ENCODE results near the gene VMAC.
A peak's percentile ranks its signal among the peaks of the same experiment; 100 is the strongest.

VMAC gene

DNA sequence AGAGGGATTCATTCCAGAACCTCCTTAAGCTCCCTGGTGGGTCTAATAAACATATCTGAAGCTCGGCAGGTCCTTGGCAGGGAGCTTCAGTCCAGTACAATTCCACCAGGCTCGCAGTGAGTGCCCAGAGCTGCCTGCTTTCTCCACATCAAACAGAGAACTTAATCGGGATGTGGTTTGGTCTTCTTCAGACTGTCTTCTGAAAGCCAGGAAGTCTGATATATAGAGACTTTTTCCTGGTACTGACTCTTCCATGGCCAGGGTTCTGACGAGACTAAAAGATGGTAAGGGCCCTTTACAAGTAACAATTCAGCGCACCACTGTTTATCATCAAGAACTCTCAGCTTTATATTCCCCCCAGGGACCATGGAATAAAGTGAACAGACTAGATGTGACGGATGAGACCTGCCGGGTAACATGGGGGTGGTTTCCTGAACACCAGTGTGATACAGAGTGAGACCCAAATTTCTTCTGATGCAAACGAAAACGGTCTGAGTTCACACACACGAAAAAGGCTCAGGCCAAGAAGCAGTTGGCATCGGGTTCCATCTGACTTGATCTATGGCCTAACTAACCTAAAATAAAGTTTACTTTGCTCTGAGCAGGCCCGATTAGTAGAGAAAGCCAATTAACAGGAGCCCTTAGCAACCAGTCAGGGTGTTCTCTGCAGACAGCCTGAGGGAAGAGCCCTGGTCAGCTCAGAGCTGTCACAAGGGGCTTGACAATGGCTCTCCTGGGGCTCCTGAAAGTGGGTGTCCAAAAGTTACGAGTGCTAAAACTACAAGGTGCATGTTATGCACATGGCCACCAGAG, 44.3 kb downstream of the VMAC start:
- DNase-seq (ENCODE audit: low read depth): no peak
- TF ChIP-seq, protein P1, sequence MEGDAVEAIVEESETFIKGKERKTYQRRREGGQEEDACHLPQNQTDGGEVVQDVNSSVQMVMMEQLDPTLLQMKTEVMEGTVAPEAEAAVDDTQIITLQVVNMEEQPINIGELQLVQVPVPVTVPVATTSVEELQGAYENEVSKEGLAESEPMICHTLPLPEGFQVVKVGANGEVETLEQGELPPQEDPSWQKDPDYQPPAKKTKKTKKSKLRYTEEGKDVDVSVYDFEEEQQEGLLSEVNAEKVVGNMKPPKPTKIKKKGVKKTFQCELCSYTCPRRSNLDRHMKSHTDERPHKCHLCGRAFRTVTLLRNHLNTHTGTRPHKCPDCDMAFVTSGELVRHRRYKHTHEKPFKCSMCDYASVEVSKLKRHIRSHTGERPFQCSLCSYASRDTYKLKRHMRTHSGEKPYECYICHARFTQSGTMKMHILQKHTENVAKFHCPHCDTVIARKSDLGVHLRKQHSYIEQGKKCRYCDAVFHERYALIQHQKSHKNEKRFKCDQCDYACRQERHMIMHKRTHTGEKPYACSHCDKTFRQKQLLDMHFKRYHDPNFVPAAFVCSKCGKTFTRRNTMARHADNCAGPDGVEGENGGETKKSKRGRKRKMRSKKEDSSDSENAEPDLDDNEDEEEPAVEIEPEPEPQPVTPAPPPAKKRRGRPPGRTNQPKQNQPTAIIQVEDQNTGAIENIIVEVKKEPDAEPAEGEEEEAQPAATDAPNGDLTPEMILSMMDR (IDR thresholded peaks at IDR 0.05; ENCODE audit: insufficient read depth, low read depth, low read length, missing control alignments): no peak
- no peak overlapping the region for H3K4me3 ChIP-seq (ENCODE audit: low read length)

DNA sequence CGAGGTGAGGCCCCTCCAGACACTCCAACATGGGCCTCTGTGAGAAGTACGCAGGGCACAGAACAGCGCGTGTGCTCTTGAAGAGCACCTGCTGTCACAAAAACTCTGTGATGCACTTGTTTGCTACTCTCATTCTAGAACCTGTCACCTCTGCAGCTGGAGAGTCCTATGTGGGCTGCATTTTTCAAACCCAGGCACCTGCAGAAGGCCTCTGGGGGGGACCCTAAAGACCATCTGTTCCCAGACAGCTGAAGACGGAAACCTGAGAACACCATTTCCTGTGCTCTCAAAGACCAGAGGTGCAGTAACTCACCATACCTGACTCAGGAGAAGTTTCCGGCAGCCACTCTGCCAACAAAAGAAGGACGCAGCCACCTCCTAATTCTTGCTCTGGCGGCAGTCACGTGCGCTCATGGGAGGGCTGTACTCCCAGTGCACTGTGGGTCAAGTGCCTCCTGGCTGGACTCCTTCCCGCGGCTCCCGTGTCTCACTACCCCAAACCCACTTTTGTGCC, 45.2 kb downstream of the VMAC start:
- DNase-seq (ENCODE audit: low read depth): peak; percentile 43
- TF ChIP-seq, protein P1 (IDR thresholded peaks at IDR 0.05; ENCODE audit: insufficient read depth, low read depth, low read length, missing control alignments): no peak
- no peak overlapping the region for H3K4me3 ChIP-seq (ENCODE audit: low read length)

DNA sequence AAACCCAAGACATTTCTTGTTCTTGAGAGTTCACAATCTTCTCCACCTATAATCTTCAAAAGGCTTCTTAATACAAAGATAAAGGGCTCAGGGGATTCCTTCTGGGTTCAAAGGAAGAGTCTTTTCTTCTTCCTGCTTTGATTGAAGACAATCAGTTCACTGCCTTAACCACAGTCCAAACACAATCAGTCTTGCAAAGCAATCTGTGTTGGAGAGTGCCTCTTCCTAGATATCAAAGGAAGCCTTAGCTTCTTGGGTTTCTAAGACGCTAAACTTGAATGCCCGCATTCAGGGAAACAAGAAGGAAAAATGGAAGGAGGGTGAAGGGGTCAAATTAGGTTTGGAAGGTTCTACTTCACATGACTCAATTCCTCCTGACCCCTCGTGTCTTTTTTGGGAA, 46.1 kb downstream of the VMAC start:
- TF ChIP-seq, protein P1 (IDR thresholded peaks at IDR 0.05; ENCODE audit: insufficient read depth, low read depth, low read length, missing control alignments): no peak
- DNase-seq (ENCODE audit: low read depth): no peak
- H3K4me3 ChIP-seq (ENCODE audit: low read length): no peak overlapping the region

DNA sequence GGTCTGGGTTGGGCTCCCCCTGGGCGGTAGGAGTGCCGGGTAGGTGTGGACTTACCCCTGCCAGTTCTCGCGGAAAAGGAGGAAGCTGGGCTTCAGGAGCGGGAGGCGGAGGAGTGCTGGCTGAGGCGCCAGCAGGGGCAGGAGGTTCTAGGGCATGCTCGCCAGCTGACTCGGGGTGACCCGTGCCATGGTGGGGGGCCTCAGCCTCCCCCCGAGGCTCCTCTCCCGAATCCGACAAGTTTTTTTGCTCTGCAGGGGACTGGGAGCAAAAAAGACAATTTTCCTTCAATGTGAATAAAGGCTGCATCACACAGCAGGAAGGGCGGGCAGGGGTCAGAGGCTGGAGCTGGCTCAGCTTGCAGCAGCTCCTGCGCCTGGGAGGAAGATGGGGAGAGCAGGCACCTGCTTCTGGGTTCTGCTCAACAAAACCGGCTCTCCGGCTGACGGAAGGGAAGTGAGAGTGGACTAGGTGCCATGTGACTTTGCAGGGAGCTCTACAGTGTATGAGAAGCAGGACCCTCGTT, 46.7 kb downstream of the VMAC start:
- TF ChIP-seq, protein P1 (IDR thresholded peaks at IDR 0.05; ENCODE audit: insufficient read depth, low read depth, low read length, missing control alignments): no peak
- DNase-seq (ENCODE audit: low read depth): no peak
- no peak overlapping the region for H3K4me3 ChIP-seq (ENCODE audit: low read length)

DNA sequence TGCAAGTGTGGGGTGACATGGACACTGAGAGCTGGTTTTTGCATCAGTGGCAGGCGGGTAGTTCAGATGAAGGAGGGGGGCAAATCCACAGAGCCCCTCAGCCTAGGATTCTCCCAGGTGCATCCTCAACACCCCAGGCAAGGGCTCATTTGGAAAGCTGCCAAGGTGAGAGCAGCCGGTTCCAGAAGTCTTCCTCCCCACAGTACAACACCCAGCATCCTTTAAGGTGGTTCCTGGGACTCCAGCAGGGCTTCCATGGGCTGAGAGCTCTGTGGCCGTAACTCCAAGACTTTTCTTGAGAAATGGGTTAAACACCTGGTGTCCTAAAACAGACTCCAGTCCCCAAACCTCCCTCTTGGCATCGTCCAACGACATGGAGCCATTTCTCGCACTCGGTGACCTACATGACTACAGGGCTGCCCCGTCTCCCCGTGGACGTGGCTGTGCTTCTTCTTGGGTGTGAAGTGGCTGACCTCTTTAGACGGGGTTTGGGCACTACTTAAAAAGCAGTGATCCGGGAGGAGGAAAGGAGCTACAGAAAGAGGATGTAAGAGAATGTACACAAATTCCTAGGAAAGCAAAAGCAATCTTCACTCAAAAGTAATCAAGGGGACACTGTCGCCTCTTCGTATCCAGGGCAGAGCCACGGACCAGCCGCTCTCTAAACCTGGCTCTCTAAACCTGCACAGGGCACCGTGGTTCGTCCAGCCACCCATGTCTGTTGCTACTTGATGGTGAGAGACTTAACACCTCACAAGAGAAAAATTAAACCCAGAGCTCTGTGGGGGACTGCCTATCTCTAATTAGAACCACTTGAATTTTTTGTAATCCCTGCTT, 47.7 kb downstream of the VMAC start:
- TF ChIP-seq, protein P1 (IDR thresholded peaks at IDR 0.05; ENCODE audit: insufficient read depth, low read depth, low read length, missing control alignments): no peak
- no peak for DNase-seq (ENCODE audit: low read depth)
- H3K4me3 ChIP-seq (ENCODE audit: low read length): no peak overlapping the region

DNA sequence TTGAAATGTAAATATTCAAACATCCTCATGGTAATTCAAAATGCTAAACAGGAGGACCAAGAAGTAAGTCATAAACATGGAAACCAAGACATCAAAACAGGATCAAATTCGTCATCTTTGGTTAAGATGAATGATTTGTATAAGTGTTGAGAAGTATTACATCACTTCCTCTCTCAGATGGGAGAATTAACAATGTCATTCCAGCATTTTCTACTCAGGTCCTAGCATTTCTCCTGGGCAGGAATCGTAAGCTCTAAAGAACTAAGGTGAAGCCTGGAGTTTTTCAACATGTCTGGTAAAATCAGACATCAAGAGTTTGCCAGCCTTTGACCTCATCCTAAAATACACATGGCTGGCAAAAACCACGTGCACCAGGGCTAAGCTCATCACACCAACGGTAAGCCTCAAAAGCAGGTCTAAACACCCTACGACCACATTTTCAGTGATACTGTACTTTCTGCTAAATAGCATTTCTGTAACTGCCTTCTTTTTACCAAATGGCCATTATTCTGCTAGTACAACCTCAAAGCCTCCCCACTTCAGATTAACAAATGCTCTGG, 48.4 kb downstream of the VMAC start:
- DNase-seq (ENCODE audit: low read depth): no peak
- TF ChIP-seq, protein P1 (IDR thresholded peaks at IDR 0.05; ENCODE audit: insufficient read depth, low read depth, low read length, missing control alignments): no peak
- no peak overlapping the region for H3K4me3 ChIP-seq (ENCODE audit: low read length)
